ENCODE results near the gene EIF4G3.

The EIF4G3 gene

GRCh38 chr1:21118167-21118566 is 58.5 kb downstream of the EIF4G3 start:
- H3K4me3 ChIP-seq (ENCODE audit: low read length), result no peak overlapping the region
- no peak for TF ChIP-seq ZNF274 (IDR thresholded peaks at IDR 0.05; ENCODE audit: low read depth, low read length)

GRCh38 chr1:21117597-21118001 is 59.1 kb downstream of the EIF4G3 start:
- H3K4me3 ChIP-seq (ENCODE audit: low read length), result no peak overlapping the region
- no peak for TF ChIP-seq ZNF274 (IDR thresholded peaks at IDR 0.05; ENCODE audit: low read depth, low read length)

GRCh38 chr1:21117159-21117558 is 59.5 kb downstream of the EIF4G3 start:
- H3K4me3 ChIP-seq (ENCODE audit: low read length), result no peak overlapping the region
- TF ChIP-seq ZNF274 (IDR thresholded peaks at IDR 0.05; ENCODE audit: low read depth, low read length), result no peak

- H3K4me3 ChIP-seq (ENCODE audit: low read length), result no peak overlapping the region
- no peak for TF ChIP-seq ZNF274 (IDR thresholded peaks at IDR 0.05; ENCODE audit: low read depth, low read length)
Observed at GRCh38 chr1:21115098-21115760, 61.5 kb downstream of the EIF4G3 start.

- TF ChIP-seq ZNF274 (IDR thresholded peaks at IDR 0.05; ENCODE audit: low read depth, low read length), result no peak
- no peak overlapping the region for H3K4me3 ChIP-seq (ENCODE audit: low read length)
Observed at GRCh38 chr1:21114431-21114830, 62.3 kb downstream of the EIF4G3 start.

GRCh38 chr1:21110163-21110562 is 66.5 kb downstream of the EIF4G3 start:
- no peak overlapping the region for H3K4me3 ChIP-seq (ENCODE audit: low read length)
- no peak for TF ChIP-seq ZNF274 (IDR thresholded peaks at IDR 0.05; ENCODE audit: low read depth, low read length)

- no peak for TF ChIP-seq ZNF274 (IDR thresholded peaks at IDR 0.05; ENCODE audit: low read depth, low read length)
- no peak overlapping the region for H3K4me3 ChIP-seq (ENCODE audit: low read length)
Observed at GRCh38 chr1:21106709-21107108, 70.0 kb downstream of the EIF4G3 start.

GRCh38 chr1:21106238-21106637 is 70.5 kb downstream of the EIF4G3 start:
- no peak for TF ChIP-seq ZNF274 (IDR thresholded peaks at IDR 0.05; ENCODE audit: low read depth, low read length)
- no peak overlapping the region for H3K4me3 ChIP-seq (ENCODE audit: low read length)

- no peak for TF ChIP-seq ZNF274 (IDR thresholded peaks at IDR 0.05; ENCODE audit: low read depth, low read length)
- no peak overlapping the region for H3K4me3 ChIP-seq (ENCODE audit: low read length)
Observed at GRCh38 chr1:21105807-21106206, 70.9 kb downstream of the EIF4G3 start.

- no peak for TF ChIP-seq ZNF274 (IDR thresholded peaks at IDR 0.05; ENCODE audit: low read depth, low read length)
- H3K4me3 ChIP-seq (ENCODE audit: low read length), result no peak overlapping the region
Observed at GRCh38 chr1:21104683-21105082, 72.0 kb downstream of the EIF4G3 start.

- TF ChIP-seq ZNF274 (IDR thresholded peaks at IDR 0.05; ENCODE audit: low read depth, low read length), result no peak
- H3K4me3 ChIP-seq (ENCODE audit: low read length), result no peak overlapping the region
Observed at GRCh38 chr1:21100481-21100921, 76.2 kb downstream of the EIF4G3 start.

GRCh38 chr1:21099869-21100131 is 76.9 kb downstream of the EIF4G3 start:
- TF ChIP-seq ZNF274 (IDR thresholded peaks at IDR 0.05; ENCODE audit: low read depth, low read length), result no peak
- no peak overlapping the region for H3K4me3 ChIP-seq (ENCODE audit: low read length)

GRCh38 chr1:21099034-21099868 is 77.4 kb downstream of the EIF4G3 start:
- no peak overlapping the region for H3K4me3 ChIP-seq (ENCODE audit: low read length)
- no peak for TF ChIP-seq ZNF274 (IDR thresholded peaks at IDR 0.05; ENCODE audit: low read depth, low read length)

- H3K4me3 ChIP-seq (ENCODE audit: low read length), result no peak overlapping the region
- no peak for TF ChIP-seq ZNF274 (IDR thresholded peaks at IDR 0.05; ENCODE audit: low read depth, low read length)
Observed at GRCh38 chr1:21098186-21098915, 78.3 kb downstream of the EIF4G3 start.

GRCh38 chr1:21097729-21098128 is 79.0 kb downstream of the EIF4G3 start:
- TF ChIP-seq ZNF274 (IDR thresholded peaks at IDR 0.05; ENCODE audit: low read depth, low read length), result no peak
- H3K4me3 ChIP-seq (ENCODE audit: low read length), result no peak overlapping the region

All from GM08714 (cell line).